Neural progenitor cell (in vitro differentiated cells): ENCODE measurements around the gene APBB2. TPM values are rescaled to one million over a fixed set of nuclear protein-coding genes. Genes with fewer than 3 reads are reported as not detected.
A peak's percentile ranks its signal among the peaks of the same experiment; 100 is the strongest.

Experiments
- DNase-seq: peaks from one replicate; pipeline ENCODE4 v3.0.0-alpha.2; 2016; ENCODE audit warnings: low spot score
- H2AFZ ChIP-seq: fragments of 200-600 bp; sonication (generic); replicated peaks from 2 replicates; pipeline ENCODE4 v1.6.1; 2016; ENCODE audit warnings: antibody characterized with exemption
- H3F3A ChIP-seq: fragments of 200-600 bp; sonication (generic); 2 replicates; pipeline ENCODE4 v1.6.1; 2016; ENCODE audit warnings: antibody characterized with exemption, low read depth
- H3K27ac ChIP-seq: fragments of 200-600 bp; sonication (generic); 2 replicates; pipeline ENCODE4 v1.5.1; 2016; ENCODE audit warnings: mild to moderate bottlenecking
- H3K27me3 ChIP-seq: fragments of 200-600 bp; sonication (generic); 2 replicates; pipeline ENCODE4 v1.6.1; 2016; ENCODE audit warnings: mild to moderate bottlenecking, moderate library complexity
- H3K36me3 ChIP-seq: fragments of 200-600 bp; sonication (generic); 2 replicates; pipeline ENCODE4 v1.5.1; 2016
- H3K4me1 ChIP-seq: fragments of 200-600 bp; sonication (generic); 2 replicates; pipeline ENCODE4 v1.6.1; 2016; ENCODE audit warnings: mixed run types
- H3K4me2 ChIP-seq: fragments of 200-600 bp; sonication (generic); 2 replicates; pipeline ENCODE4 v1.6.1; 2016
- H3K4me3 ChIP-seq: fragments of 200-600 bp; sonication (generic); 2 replicates; pipeline ENCODE4 v1.5.1; 2016
- H3K79me2 ChIP-seq: fragments of 200-600 bp; sonication (generic); 2 replicates; pipeline ENCODE4 v1.6.1; 2016; ENCODE audit warnings: low read depth
- H3K9ac ChIP-seq: fragments of 200-600 bp; sonication (generic); 2 replicates; pipeline ENCODE4 v1.6.1; 2016
- H3K9me3 ChIP-seq: fragments of 200-600 bp; sonication (generic); 2 replicates; pipeline ENCODE4 v1.5.1; 2016; ENCODE audit warnings: low read depth
- H4K20me1 ChIP-seq: fragments of 200-600 bp; sonication (generic); 2 replicates; pipeline ENCODE4 v1.6.1; 2016; ENCODE audit warnings: low read depth
- H3K27ac Mint-ChIP-seq: 3 replicates; pipeline ENCODE4 v1.8.0; 2021; ENCODE audit warnings: mixed read lengths
- H3K27me3 Mint-ChIP-seq: 2 replicates; pipeline ENCODE4 v1.8.0; 2022; ENCODE audit warnings: low read depth, mild to moderate bottlenecking, inconsistent platforms, moderate library complexity, mixed read lengths; ENCODE audit not compliant: insufficient read depth
- H3K36me3 Mint-ChIP-seq: 3 replicates; pipeline ENCODE4 v1.8.0; 2021; ENCODE audit warnings: mixed read lengths
- H3K4me1 Mint-ChIP-seq: 3 replicates; pipeline ENCODE4 v1.8.0; 2021; ENCODE audit warnings: mixed read lengths
- H3K4me3 Mint-ChIP-seq: 3 replicates; pipeline ENCODE4 v1.8.0; 2021; ENCODE audit warnings: mild to moderate bottlenecking, moderate library complexity, mixed read lengths
- H3K9me3 Mint-ChIP-seq: 3 replicates; pipeline ENCODE4 v1.8.0; 2020; ENCODE audit warnings: mixed read lengths
- EZH2 ChIP-seq: fragments of 200-600 bp; sonication (generic); IDR thresholded peaks from 2 replicates; pipeline ENCODE4 v1.6.1; 2017; ENCODE audit warnings: antibody characterized with exemption, mild to moderate bottlenecking, moderate library complexity
- EZH2phosphoT487 ChIP-seq: fragments of 200-600 bp; sonication (generic); IDR thresholded peaks from 2 replicates; pipeline ENCODE4 v1.6.1; 2017; ENCODE audit warnings: antibody characterized with exemption
- total RNA-seq: library from RNA; depleted of rRNA; stranded (reverse); fragments of >200 nt; gene quantifications from 2 replicates; pipeline ENCODE4 v1.2.3, GENCODE V29; 2015; ENCODE audit warnings: low replicate concordance
- TF ChIP-seq, protein P1 (sequence below): fragments of 200-600 bp; sonication (generic); IDR thresholded peaks from 2 replicates; pipeline ENCODE4 v1.5.1; 2017; ENCODE audit warnings: antibody characterized with exemption, mild to moderate bottlenecking

Gene APBB2
- total RNA-seq, 1 donor from 2014 or later, result 83.2 TPM

DNA sequence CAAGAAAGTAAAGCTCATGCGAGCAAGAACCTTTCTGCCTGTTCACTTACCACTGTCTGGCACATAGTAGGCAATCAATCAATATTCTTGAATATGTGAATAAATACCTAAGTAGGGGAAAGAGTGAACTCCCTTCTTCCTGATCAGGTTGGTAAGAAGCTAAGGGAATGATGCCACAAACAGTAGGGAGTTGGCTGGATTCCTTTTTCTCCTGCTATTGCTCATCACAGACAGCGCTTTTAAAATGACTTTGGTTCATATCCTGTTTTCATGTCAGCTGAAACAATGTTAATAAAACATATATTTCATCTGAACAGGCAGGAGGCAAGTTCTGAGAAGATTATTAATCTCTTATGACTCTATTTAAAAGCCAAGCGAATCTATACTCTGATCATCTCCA lies 365.4 kb downstream of the APBB2 start:
- Mint-ChIP-seq H3K9me3 (peaks cover 3% of the 10 kb centered on the region), H3K36me3 (peaks cover 9% of the 10 kb centered on the region), H3K4me1 (peaks cover 44% of the 10 kb centered on the region), H3K27ac (peak overlapping the region; percentile 15), H3K4me3 (no peak overlapping the region), H3K27me3 (peaks cover 4% of the 10 kb centered on the region)
- H3K4me3 ChIP-seq, result peak overlapping the region; percentile 23
- peaks cover 88% of the 10 kb centered on the region for H3K79me2 ChIP-seq
- peak overlapping the region; percentile 72 for H3K4me2 ChIP-seq
- H3K4me1 ChIP-seq, result peaks cover 29% of the 10 kb centered on the region
- no peak overlapping the region for H3K27ac ChIP-seq
- no peaks in the 10 kb centered on the region for H3K9me3 ChIP-seq
- no peak for DNase-seq
- TF ChIP-seq, protein P1, sequence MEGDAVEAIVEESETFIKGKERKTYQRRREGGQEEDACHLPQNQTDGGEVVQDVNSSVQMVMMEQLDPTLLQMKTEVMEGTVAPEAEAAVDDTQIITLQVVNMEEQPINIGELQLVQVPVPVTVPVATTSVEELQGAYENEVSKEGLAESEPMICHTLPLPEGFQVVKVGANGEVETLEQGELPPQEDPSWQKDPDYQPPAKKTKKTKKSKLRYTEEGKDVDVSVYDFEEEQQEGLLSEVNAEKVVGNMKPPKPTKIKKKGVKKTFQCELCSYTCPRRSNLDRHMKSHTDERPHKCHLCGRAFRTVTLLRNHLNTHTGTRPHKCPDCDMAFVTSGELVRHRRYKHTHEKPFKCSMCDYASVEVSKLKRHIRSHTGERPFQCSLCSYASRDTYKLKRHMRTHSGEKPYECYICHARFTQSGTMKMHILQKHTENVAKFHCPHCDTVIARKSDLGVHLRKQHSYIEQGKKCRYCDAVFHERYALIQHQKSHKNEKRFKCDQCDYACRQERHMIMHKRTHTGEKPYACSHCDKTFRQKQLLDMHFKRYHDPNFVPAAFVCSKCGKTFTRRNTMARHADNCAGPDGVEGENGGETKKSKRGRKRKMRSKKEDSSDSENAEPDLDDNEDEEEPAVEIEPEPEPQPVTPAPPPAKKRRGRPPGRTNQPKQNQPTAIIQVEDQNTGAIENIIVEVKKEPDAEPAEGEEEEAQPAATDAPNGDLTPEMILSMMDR, result no peak
- TF ChIP-seq EZH2 (no peak), EZH2phosphoT487 (no peak)
- peaks cover 21% of the 10 kb centered on the region for H3F3A ChIP-seq
- H3K36me3 ChIP-seq, result no peaks in the 10 kb centered on the region
- H4K20me1 ChIP-seq, result peaks cover 40% of the 10 kb centered on the region
- no peak overlapping the region for H3K9ac ChIP-seq
- no peaks in the 10 kb centered on the region for H3K27me3 ChIP-seq
- no peak overlapping the region for H2AFZ ChIP-seq

DNA sequence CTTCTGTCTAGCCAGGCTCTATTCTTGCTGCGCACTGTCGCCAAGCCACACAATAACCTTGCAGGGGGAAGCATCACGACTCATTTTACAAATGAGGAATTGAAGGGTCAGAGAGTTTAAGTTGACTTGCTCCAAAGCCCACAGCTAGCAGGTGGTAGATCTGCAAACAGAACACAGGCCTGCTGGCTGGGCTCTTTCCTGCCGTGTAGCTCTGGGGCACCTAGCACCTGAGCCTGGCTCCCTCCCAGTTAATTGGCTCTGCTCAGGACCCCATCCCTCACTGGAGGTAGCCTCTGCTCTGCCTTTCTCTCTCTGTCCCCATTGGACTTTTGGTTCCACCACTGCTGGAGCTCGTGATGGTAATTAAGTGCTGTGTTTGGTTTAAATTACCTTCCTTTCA lies 366.1 kb downstream of the APBB2 start:
- H2AFZ ChIP-seq, result no peak overlapping the region
- peaks cover 24% of the 10 kb centered on the region for H3F3A ChIP-seq
- Mint-ChIP-seq H3K27me3 (peaks cover 4% of the 10 kb centered on the region), H3K4me1 (peaks cover 45% of the 10 kb centered on the region), H3K27ac (peak overlapping the region; percentile 72), H3K9me3 (no peaks in the 10 kb centered on the region), H3K36me3 (peaks cover 4% of the 10 kb centered on the region), H3K4me3 (no peak overlapping the region)
- peak overlapping the region; percentile 49 for H3K27ac ChIP-seq
- H4K20me1 ChIP-seq, result peaks cover 47% of the 10 kb centered on the region
- peaks cover 33% of the 10 kb centered on the region for H3K4me1 ChIP-seq
- TF ChIP-seq, protein P1, result no peak
- TF ChIP-seq EZH2phosphoT487 (no peak), EZH2 (no peak)
- DNase-seq, result peak; percentile 52
- peaks cover 88% of the 10 kb centered on the region for H3K79me2 ChIP-seq
- H3K4me2 ChIP-seq, result peak overlapping the region; percentile 72
- peak overlapping the region; percentile 23 for H3K4me3 ChIP-seq
- no peak overlapping the region for H3K9ac ChIP-seq
- H3K27me3 ChIP-seq, result no peaks in the 10 kb centered on the region
- no peaks in the 10 kb centered on the region for H3K36me3 ChIP-seq
- H3K9me3 ChIP-seq, result no peaks in the 10 kb centered on the region

DNA sequence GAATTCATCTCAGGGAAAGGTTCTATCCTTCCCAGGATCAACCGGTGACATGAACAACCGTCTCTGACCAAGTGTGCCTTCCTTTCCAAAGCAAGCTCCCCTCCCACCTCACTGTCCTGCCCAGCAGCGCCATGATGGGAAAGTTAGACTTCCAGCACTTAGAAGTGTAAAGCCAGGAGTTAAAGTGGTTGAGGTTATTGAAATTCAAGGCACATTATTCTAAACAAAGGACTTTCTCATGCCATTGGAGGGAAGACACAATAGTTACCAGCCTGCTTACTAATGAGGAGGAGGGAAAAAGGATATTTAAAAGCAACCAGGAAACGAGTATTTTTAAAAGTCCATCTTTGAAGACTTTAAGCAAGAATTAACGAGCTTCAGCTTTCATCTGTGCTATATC lies 367.8 kb downstream of the APBB2 start:
- peak overlapping the region; percentile 33 for H3K4me2 ChIP-seq
- no peaks in the 10 kb centered on the region for H3K27me3 ChIP-seq
- peaks cover 40% of the 10 kb centered on the region for H3K4me1 ChIP-seq
- TF ChIP-seq, protein P1, result no peak
- no peak for TF ChIP-seq EZH2phosphoT487
- no peak for TF ChIP-seq EZH2
- Mint-ChIP-seq H3K4me3 (no peak overlapping the region), H3K27me3 (peaks cover 4% of the 10 kb centered on the region), H3K4me1 (peaks cover 55% of the 10 kb centered on the region), H3K9me3 (no peaks in the 10 kb centered on the region), H3K27ac (peak overlapping the region; percentile 24), H3K36me3 (peaks cover 4% of the 10 kb centered on the region)
- H3F3A ChIP-seq, result peaks cover 28% of the 10 kb centered on the region
- no peaks in the 10 kb centered on the region for H3K9me3 ChIP-seq
- peaks cover 56% of the 10 kb centered on the region for H4K20me1 ChIP-seq
- H3K9ac ChIP-seq, result no peak overlapping the region
- peaks cover 85% of the 10 kb centered on the region for H3K79me2 ChIP-seq
- no peak for DNase-seq
- no peak overlapping the region for H3K27ac ChIP-seq
- no peaks in the 10 kb centered on the region for H3K36me3 ChIP-seq
- H3K4me3 ChIP-seq, result no peak overlapping the region
- no peak overlapping the region for H2AFZ ChIP-seq
